HG03432 (cell line): ENCODE results near the gene ZNF592.
"Not testable (repeated sequence)": the region's sequence is repeated elsewhere in the genome, so short reads cannot be mapped to it uniquely, and the experiment has no call there.

Experiments used
- ATAC-seq: cut with Tn5 transposase; IDR thresholded peaks from one replicate; pipeline ENCODE4 v1.9.1; 2021; ENCODE audit warnings: mild to moderate bottlenecking, moderate library complexity; ENCODE audit not compliant: unreplicated experiment

Gene ZNF592

DNA sequence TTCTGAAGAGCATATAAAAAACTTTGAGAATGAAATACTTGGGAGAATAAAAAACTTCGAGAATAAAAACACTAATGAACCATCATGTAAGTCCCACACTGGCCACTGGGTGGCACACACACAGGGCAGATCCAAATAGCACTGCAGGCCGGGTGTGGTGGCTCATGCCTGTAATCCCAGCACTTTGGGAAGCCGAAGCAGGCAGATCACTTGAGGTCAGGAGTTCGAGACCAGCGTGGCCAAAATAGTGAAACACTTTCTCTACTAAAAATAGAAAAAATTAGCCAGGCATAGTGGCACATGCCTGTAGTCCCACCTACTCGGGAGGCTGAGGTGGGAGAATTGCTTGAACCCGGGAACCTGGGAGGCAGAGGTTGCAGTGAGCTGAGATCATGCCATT is 97.2 kb downstream of the ZNF592 start:
- not testable (repeated sequence) for ATAC-seq

DNA sequence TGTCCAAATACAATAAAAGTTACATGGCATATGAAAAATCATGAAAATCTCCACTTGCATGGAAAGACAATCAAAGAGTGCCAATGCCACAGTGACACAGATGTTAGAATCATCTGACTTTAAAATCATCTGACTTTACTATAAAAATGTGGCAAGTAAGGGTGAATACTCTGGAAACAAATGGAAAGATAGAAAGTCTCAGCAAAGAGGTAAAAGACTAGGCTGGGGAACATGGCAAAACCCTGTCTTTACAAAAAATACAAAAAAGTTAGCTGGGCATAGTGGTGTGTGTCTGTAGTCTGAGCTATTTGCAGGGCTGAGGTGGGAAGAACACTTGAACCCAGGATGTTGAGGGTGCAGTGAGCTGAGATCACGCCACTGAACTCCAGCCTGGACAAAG is 97.9 kb downstream of the ZNF592 start:
- no peak for ATAC-seq

DNA sequence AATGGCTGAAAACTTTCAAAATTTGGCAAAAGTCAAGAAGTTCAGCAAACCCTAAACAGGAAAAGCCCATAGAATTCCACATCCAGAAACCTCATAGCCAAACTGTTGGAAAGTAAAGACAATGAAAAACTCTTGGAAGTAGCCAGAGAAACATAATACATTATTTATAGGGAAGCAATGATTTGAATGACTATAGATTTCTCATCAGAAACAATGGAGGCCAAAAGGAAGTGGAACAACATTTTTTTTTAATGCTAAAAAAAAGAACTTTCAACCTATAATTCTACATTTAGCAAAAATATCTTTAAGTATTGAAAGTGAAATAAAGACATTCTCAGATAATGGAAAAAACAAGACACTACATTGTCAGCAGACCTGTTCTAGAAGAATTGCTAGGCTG is 99.0 kb downstream of the ZNF592 start:
- ATAC-seq = no peak

DNA sequence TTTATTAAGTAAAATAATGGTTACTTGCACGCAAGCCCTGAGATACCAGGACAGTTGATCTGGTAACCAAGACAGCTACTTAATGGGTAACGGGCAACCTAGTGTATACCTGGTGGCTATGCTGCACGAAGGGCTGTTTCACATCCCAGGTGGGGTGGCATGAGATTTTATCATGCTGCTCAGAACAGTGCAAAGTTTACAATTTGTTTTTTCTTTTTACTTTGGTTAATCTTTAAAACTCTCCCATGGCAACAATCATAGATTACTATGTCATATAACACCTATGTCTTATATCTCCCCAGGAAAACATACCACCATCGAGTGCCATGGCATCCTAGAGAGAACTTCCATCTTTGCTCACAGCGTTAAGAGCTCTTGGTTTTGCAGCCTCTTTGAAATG is 103.8 kb downstream of the ZNF592 start:
- ATAC-seq = no peak

DNA sequence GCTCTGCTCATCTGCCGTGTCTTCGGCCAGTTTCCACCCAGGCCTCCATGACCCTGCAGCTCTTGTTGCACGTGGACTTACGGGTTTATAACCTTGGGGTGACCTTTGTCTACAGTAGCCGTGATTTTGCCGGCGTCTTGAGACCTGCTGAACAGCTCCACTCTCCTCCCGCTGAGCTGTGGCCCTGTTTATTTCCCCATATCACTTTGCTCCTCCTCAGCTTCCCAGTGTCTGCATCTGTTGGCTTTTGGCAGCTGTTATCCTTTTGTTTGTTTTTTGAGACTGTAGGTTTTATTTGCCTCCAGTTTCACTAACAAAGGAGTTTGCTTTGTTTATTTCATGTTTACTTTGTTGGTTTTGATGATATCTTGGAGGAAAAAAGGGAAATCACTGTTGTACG is 106.7 kb downstream of the ZNF592 start:
- no peak for ATAC-seq

DNA sequence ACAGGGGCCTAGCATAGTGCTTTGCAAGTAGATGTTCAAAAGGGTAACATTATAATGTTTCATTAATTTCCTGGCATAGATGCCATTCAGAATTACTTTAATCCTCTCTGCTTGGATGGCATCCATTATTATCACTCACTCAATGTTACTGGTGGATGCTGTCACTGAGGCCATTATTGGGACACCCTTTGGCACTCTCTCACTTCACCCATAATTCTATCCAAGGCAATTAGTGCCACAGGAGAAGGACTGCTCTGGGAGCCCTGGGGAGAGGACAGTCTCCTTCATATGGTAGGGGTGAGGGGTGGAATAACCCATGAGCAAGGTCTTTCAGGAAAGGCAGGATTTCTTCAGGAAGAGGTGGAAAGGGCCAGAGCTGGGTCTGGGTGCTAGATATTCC is 107.4 kb downstream of the ZNF592 start:
- no peak for ATAC-seq
